H1 (cell line): ENCODE data around the gene HFM1. TPM values are rescaled to one million over a fixed set of nuclear protein-coding genes. Genes with fewer than 3 reads are reported as not detected.

ENCODE experiments used
- CTCF ChIA-PET: fragments of 300-600 bp; sonication (Branson Sonifier 250); formaldehyde crosslinking; loops from one replicate; lab custom pipeline; 2021; ENCODE audit not compliant: partially characterized antibody; lab: Charles Lee
- POLR2A ChIA-PET: fragments of 300-600 bp; sonication (Branson Sonifier 250); formaldehyde crosslinking; loops from one replicate; lab custom pipeline; 2021; ENCODE audit warnings: inconsistent platforms; ENCODE audit not compliant: partially characterized antibody; lab: Charles Lee
- DNase-seq, 2 experiments: peaks; one replicate each; pipeline versions ENCODE4 v3.0.0 to v3.0.0-alpha.2; 2010 to 2022; ENCODE audit warnings: low spot score in 2 of 2, low read depth in 1 of 2, mixed read lengths in 1 of 2
- FAIRE-seq: peaks from 2 replicates; lab custom pipeline; 2011; peaks lifted over from hg19 to GRCh38; lab: Jason Lieb, UNC
- H2AFZ ChIP-seq: 2 replicates; pipeline ENCODE4 v1.8.1; 2012; ENCODE audit warnings: low read length, inconsistent platforms
- H2AK5ac ChIP-seq: 2 replicates; pipeline ENCODE4 v1.6.1; 2013; ENCODE audit warnings: low read depth, low read length
- H2BK120ac ChIP-seq: replicated peaks from 2 replicates; pipeline ENCODE3; 2013; ENCODE audit warnings: low read depth, low read length, inconsistent platforms
- H2BK12ac ChIP-seq: 2 replicates; pipeline ENCODE4 v1.6.1; 2013; ENCODE audit warnings: low read depth, low read length
- H2BK15ac ChIP-seq: 2 replicates; pipeline ENCODE4 v1.6.1; 2013; ENCODE audit warnings: low read length
- H2BK20ac ChIP-seq: 2 replicates; pipeline ENCODE4 v1.6.1; 2013; ENCODE audit warnings: low read length
- H2BK5ac ChIP-seq: 2 replicates; pipeline ENCODE4 v1.6.1; 2013; ENCODE audit warnings: low read depth, low read length
- H3K14ac ChIP-seq: 2 replicates; pipeline ENCODE4 v1.6.1; 2013; ENCODE audit warnings: inconsistent platforms; ENCODE audit not compliant: insufficient read length
- H3K18ac ChIP-seq: 2 replicates; pipeline ENCODE4 v1.6.1; 2013; ENCODE audit warnings: low read length; ENCODE audit errors: extremely low read depth
- H3K23ac ChIP-seq: 2 replicates; pipeline ENCODE4 v1.6.1; 2013; ENCODE audit warnings: inconsistent platforms; ENCODE audit not compliant: insufficient read length
- H3K23me2 ChIP-seq: 2 replicates; pipeline ENCODE4 v1.6.1; 2013; ENCODE audit warnings: low read depth, low read length
- H3K27ac ChIP-seq: 2 replicates; pipeline ENCODE4 v1.6.1; 2011; ENCODE audit warnings: low read depth, low read length, inconsistent platforms
- H3K27me3 ChIP-seq, 4 experiments: replicated peaks in 1 of 4; 1 replicate in 1 of 4; 2 replicates in 3 of 4; pipeline versions ENCODE4 v1.6.1 to v1.8.1; 2011 to 2013; ENCODE audit warnings: low read length in 3 of 4, mild to moderate bottlenecking in 3 of 4, inconsistent platforms in 2 of 4, mixed read lengths in 2 of 4, moderate library complexity in 1 of 4; ENCODE audit not compliant: control insufficient read depth in 3 of 4, insufficient read depth in 3 of 4; ENCODE audit errors: extremely low read depth in 1 of 4
- H3K36me3 ChIP-seq, 4 experiments: 2 replicates each; pipeline versions ENCODE4 v1.6.1 to v1.8.1; 2011 to 2013; ENCODE audit warnings: mild to moderate bottlenecking in 4 of 4, low read length in 3 of 4, moderate library complexity in 2 of 4, control low read depth in 1 of 4, inconsistent platforms in 1 of 4; ENCODE audit not compliant: insufficient read depth in 4 of 4, control insufficient read depth in 2 of 4
- H3K4ac ChIP-seq: replicated peaks from 2 replicates; pipeline ENCODE3; 2013; ENCODE audit warnings: low read length, low read depth, mixed read lengths, inconsistent platforms; ENCODE audit not compliant: insufficient read length
- H3K4me1 ChIP-seq, 4 experiments: replicated peaks in 1 of 4; 1 replicate in 1 of 4; 2 replicates in 3 of 4; pipeline versions ENCODE4 v1.6.1 to v1.8.1; 2011 to 2013; ENCODE audit warnings: low read length in 3 of 4, inconsistent platforms in 2 of 4, mixed read lengths in 1 of 4; ENCODE audit not compliant: insufficient read depth in 4 of 4, control insufficient read depth in 3 of 4
- H3K4me2 ChIP-seq, 2 experiments: 2 replicates each; pipeline versions ENCODE4 v1.6.1 to v1.8.1; 2011 to 2013; ENCODE audit warnings: low read depth in 2 of 2, low read length in 2 of 2, control low read depth in 1 of 2, inconsistent platforms in 1 of 2, mild to moderate bottlenecking in 1 of 2; ENCODE audit not compliant: insufficient read depth in 1 of 2
- H3K4me3 ChIP-seq, 4 experiments: fragments of 200-600, 300-600 bp in 1 of 4; sonication (generic), shearing (Covaris generic), sonication (Bioruptor Twin) in 1 of 4; 2 replicates each; pipeline versions ENCODE4 v1.5.1 to v1.8.1; 2011 to 2016; ENCODE audit warnings: low read length in 4 of 4, low read depth in 3 of 4, control low read depth in 2 of 4, inconsistent platforms in 2 of 4, mild to moderate bottlenecking in 2 of 4, mixed read lengths in 1 of 4, moderate library complexity in 1 of 4; ENCODE audit not compliant: insufficient read depth in 2 of 4; ENCODE audit errors: extremely low read depth in 1 of 4
- H3K56ac ChIP-seq: replicated peaks from 2 replicates; pipeline ENCODE3; 2013; ENCODE audit warnings: low read depth, mild to moderate bottlenecking, mixed read lengths, low read length, inconsistent platforms; ENCODE audit not compliant: insufficient read length
- H3K79me1 ChIP-seq: 2 replicates; pipeline ENCODE4 v1.6.1; 2013; ENCODE audit warnings: low read depth, low read length, control low read depth
- H3K79me2 ChIP-seq, 2 experiments: 2 replicates each; pipeline versions ENCODE4 v1.6.1 to v1.8.1; 2012 to 2013; ENCODE audit warnings: low read length in 2 of 2, mild to moderate bottlenecking in 2 of 2, inconsistent platforms in 1 of 2; ENCODE audit not compliant: insufficient read depth in 2 of 2, control insufficient read depth in 1 of 2
- H3K9ac ChIP-seq, 4 experiments: replicated peaks in 1 of 4; 1 replicate in 1 of 4; 2 replicates in 3 of 4; pipeline versions ENCODE4 v1.6.1 to v1.8.1; 2011 to 2013; ENCODE audit warnings: low read depth in 3 of 4, low read length in 3 of 4, control low read depth in 2 of 4, mild to moderate bottlenecking in 2 of 4, moderate library complexity in 2 of 4, inconsistent platforms in 1 of 4; ENCODE audit errors: extremely low read depth in 1 of 4
- H3K9me3 ChIP-seq, 2 experiments: 2 replicates each; pipeline versions ENCODE4 v1.6.1 to v1.8.1; 2012 to 2013; ENCODE audit warnings: mild to moderate bottlenecking in 2 of 2, moderate library complexity in 2 of 2, control low read depth in 1 of 2, inconsistent platforms in 1 of 2, low read depth in 1 of 2, low read length in 1 of 2, mixed read lengths in 1 of 2; ENCODE audit not compliant: insufficient read depth in 2 of 2
- H4K20me1 ChIP-seq, 2 experiments: replicated peaks in 1 of 2; 2 replicates each; pipeline versions ENCODE3 to v1.8.1; 2011 to 2013; ENCODE audit warnings: inconsistent platforms in 2 of 2, low read length in 2 of 2, mild to moderate bottlenecking in 1 of 2; ENCODE audit not compliant: insufficient read depth in 2 of 2, control insufficient read depth in 1 of 2
- H4K5ac ChIP-seq: 2 replicates; pipeline ENCODE4 v1.6.1; 2013; ENCODE audit warnings: low read length, low read depth, mixed read lengths, inconsistent platforms; ENCODE audit not compliant: insufficient read length
- H4K8ac ChIP-seq: 2 replicates; pipeline ENCODE4 v1.8.0; 2013; ENCODE audit warnings: mild to moderate bottlenecking, moderate library complexity, low read length, inconsistent platforms; ENCODE audit not compliant: insufficient read depth; ENCODE audit errors: extremely low read depth
- H4K91ac ChIP-seq: replicated peaks from 2 replicates; pipeline ENCODE3; 2013; ENCODE audit warnings: low read length, mixed read lengths, inconsistent platforms; ENCODE audit not compliant: insufficient read length
- KDM4A ChIP-seq: IDR thresholded peaks from one replicate; pipeline ENCODE4 v1.7.1; 2012; ENCODE audit warnings: low read depth, mild to moderate bottlenecking, moderate library complexity, low read length, inconsistent platforms; ENCODE audit not compliant: severe bottlenecking
- WGBS, 2 experiments: shearing (Covaris generic) in 1 of 2; methylation state at CpG; one replicate each; pipeline versions ENCODE4 v1.1.6 to v1.1.7; 2013 to 2015; ENCODE audit warnings: low lambda C conversion rate in 2 of 2, mixed read lengths in 2 of 2, inconsistent platforms in 1 of 2, low coverage in 1 of 2, missing lambda C conversion rate in 1 of 2; ENCODE audit not compliant: insufficient replicate concordance in 2 of 2, insufficient coverage in 1 of 2, insufficient read length in 1 of 2; ENCODE audit errors: extremely low coverage in 1 of 2, missing lambda C conversion rate in 1 of 2; 5-methylcytosine and 5-hydroxymethylcytosine counted together
- polyA plus RNA-seq, 7 experiments: library from polyadenylated mRNA; depleted of rRNA in 3 of 7; stranded (reverse) in 5 of 7; unstranded in 2 of 7; fragments of >200 nt in 5 of 7; fragments of 200-250 nt in 2 of 7; gene quantifications; 1 replicate in 5 of 7; 2 replicates in 1 of 7; 4 replicates in 1 of 7; pipeline versions ENCODE4 v1.2.1 to v1.2.3, GENCODE V29; 2011 to 2013; ENCODE audit warnings: missing spikeins in 2 of 7, mixed read lengths in 2 of 7
- total RNA-seq: library from RNA; stranded (reverse); fragmentation: NEBNext Ultra II Directional; extraction: Animal tissue kit (Norgen Biotek cat#: 25700); gene quantifications from 2 replicates; pipeline ENCODE4 v1.2.1, GENCODE V29; 2021

Gene HFM1
- total and polyA plus RNA-seq, 2 of the 8 experiments (the other 6 are each of a cell fraction or from before 2014, with no cell fraction given), result 0.23 to 1.2 TPM

DNA sequence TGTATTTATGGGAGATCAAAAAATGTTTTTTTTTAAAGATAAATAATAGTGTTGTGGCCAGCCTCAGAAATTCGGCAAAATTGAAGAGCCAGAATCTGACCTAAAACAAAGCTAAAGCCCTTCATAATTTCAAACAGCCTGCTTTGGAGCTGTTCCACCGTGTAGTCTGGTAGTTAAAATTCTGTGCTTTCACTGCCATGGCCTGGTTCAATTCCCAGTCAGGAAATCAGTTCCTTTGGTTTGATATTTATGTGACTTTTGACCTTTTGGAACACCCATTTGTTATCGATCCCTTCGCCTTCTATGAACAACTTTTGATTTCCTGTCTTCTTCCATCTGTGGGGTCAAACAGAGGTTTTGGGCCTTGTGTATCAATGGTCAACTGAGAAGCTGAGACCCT is 179.8 kb downstream of the HFM1 start:
- Histone ChIP-seq H3K4me1 (no peaks in the 10 kb centered on the region; a peak in 1 of 7 replicates), H3K27ac (no peak overlapping the region), H3K36me3 (no peaks in the 10 kb centered on the region), H3K27me3 (no peaks in the 10 kb centered on the region), H4K8ac (no peak overlapping the region), H3K4ac (no peak overlapping the region), H3K79me1 (no peaks in the 10 kb centered on the region), H3K79me2 (no peaks in the 10 kb centered on the region), H2BK120ac (no peak overlapping the region), H4K5ac (no peak overlapping the region), H3K23me2 (no peaks in the 10 kb centered on the region), H4K20me1 (no peaks in the 10 kb centered on the region), H2AFZ (no peak overlapping the region), H3K4me2 (no peak overlapping the region), H3K9ac (no peak overlapping the region), H2BK5ac (no peak overlapping the region), H4K91ac (no peak overlapping the region), H2BK15ac (no peak overlapping the region), H3K56ac (no peak overlapping the region), H3K18ac (no peak overlapping the region), H3K14ac (no peak overlapping the region), H2AK5ac (no peak overlapping the region), H2BK20ac (no peak overlapping the region), H2BK12ac (no peak overlapping the region), H3K9me3 (peaks cover 8 to 16% of the 10 kb centered on the region in 2 experiments; a peak in 3 of 4 replicates), H3K4me3 (no peak overlapping the region), H3K23ac (no peak overlapping the region)
- WGBS, 2 experiments, result 81% methylated on average over 4 of the region's 4 CpGs; no CpG with 5 or more reads in 1 of the 2 experiments
- ChIA-PET POLR2A (no interaction called here), CTCF (interaction anchor here (1.8 kb wide), 1 partner anchor 18 kb away, joined by 5 read pairs; no protein-coding TSS in a partner anchor)
- no peak for FAIRE-seq
- DNase-seq, result no peak
- TF ChIP-seq KDM4A, result no peak
